GM18907 (cell line): ENCODE measurements around the gene SOX30.
"Not testable (repeated sequence)": the region's sequence is repeated elsewhere in the genome, so short reads cannot be mapped to it uniquely, and the experiment has no call there.

ENCODE experiments used
- ATAC-seq: cut with Tn5 transposase; IDR thresholded peaks from one replicate; pipeline ENCODE4 v1.9.1; 2021; ENCODE audit warnings: mild to moderate bottlenecking, moderate library complexity; ENCODE audit not compliant: unreplicated experiment

Gene SOX30

DNA sequence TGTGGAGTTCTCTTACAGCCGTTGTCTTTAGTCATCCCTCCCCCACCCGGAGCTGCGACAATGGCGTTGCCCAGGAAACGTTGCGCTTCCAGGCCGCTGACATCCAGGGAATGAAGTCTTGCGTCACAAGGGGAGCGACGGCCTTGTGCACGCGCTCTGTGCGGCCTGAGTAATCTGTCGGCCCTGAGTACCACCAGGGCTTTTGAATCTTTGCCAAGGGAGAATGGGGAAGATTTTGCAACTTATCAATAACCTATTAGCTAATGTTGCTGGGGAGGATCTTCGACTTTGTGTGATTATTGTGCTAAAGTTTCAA is at the start of gene SOX30:
Gene SOX30 (minus strand): TSS at position 62 of the 316 bp plus-strand sequence. CDS start 360 bp downstream, outside the sequence.
- ATAC-seq: no peak

DNA sequence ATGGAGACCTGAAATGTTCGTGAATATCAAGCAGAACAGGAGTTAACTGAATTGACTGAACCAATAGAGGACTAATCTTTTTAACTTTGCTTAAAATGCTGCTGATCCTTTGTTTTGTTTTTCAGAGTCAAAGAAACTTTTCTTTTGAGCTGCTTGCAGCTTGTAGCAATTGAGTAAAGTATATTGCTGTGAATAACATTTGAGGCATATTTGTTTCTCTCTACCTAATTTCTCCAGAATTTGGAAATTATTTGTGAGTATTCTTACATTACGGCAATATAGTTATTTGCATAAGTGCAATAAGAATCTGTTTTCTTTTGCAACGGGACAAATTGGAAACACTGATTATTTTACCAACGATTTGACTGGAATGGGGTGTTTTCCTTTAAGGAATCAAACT is 46.4 kb upstream of the SOX30 start:
- not testable (repeated sequence) for ATAC-seq

DNA sequence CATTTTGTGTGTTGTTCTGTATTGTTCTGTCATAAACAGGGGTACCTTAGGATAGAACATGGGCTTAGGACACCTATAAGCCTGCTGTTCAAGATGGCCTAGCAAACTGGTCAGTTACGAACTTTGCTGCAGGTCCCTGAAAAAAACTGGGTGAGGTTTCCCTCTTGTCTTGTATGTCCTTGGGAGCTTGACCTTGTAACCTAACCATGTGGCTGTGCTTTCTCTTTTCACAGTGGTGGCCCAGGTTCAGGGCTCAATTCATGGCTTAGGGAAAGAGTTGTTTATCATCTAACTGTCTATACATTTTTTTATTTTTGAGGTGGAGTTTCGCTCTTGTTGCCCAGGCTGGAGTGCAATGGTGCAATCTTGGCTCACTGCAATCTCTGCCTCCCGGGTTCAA is 43.9 kb upstream of the SOX30 start:
- ATAC-seq: not testable (repeated sequence)

DNA sequence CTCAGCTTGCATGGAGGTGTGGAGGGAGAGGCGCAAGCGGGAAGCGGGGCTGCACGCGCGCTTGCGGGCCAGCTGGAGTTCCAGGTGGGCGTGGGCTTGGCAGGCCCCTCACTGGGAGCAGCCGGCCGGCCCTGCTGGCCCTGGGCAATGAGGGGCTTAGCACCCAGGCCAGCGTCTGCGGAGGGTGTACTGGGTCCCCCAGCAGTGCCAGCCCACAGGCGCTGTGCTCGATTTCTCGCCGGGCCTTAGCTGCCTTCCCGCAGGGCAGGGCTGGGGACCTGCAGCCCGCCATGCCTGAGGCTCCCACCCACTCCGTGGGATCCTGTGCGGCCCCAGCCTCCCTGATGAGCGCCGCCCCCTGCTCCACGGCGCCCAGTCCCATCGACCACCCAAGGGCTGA is 41.6 kb upstream of the SOX30 start:
- not testable (repeated sequence) for ATAC-seq

DNA sequence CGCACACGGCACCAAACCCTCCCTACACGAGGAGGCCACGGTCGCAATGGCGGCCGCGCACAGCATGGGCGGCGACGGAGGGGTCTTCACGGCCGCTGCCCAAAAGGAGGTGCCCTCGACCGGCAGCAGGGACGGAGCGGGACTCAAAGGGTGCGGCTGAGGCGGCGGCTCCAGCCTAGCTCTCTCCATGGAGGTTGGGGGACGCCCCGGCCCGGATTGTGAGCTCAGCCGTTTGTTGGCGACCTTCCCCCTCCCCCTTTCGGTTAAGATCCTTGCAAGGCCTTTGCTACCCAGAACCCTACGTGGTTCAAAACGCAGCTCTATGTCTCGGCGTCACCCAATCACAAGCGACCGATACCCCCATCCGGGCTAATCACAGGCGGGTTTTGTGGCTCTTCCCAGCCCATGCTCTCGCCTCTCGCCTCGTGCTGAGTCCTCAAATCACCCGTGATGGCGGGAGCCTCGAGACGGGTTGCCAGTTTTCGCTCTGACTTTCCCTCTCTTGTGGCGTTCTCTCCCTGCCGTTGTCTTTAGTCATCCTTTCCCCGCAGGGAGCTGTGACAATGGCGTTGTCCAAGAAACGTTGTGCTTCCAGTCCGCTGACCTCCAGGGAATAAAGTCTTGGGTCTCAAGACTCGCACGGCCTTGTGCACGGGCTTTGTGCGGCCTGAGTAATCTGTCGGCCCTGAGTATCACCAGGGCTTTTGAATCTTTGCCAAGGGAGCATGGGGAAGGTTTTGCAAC is 38.6 kb upstream of the SOX30 start:
- ATAC-seq: no peak

DNA sequence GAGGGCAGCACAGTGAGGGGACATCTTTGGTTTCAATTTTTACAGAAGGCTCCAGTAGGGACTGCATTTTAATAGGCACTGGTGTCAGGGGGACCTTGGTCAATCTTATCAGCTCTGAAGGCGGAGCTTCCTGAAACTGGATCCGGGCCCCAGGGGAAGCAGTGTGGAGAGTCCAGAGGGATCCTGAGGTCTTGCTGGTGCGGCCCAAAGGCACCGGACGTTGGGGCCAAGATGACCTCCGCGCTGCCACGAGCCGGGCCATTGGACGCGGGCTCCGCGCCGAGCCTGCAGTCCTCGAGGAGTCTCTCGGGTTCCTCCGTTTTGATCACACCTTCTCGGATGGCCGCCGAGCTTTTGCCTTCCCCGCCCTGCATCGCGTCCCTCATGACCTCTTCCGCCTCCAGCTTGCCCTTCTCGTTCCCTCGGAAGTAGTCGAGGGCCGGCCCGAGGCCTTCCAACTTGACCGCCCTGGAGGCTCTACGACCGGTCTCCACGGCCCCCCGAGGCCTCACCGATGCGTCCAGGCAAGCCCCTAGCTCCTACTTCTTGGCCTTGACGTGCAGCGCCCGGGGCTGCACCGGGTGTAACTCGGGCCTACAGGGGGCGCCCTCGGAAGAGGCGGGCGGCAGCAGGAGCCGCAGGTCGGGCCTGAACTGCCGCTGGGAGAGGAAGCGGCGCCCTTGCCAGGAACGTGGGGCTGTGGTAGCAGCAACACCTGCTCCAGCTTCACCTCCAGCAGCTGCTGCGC is 37.9 kb upstream of the SOX30 start:
- ATAC-seq: no peak

DNA sequence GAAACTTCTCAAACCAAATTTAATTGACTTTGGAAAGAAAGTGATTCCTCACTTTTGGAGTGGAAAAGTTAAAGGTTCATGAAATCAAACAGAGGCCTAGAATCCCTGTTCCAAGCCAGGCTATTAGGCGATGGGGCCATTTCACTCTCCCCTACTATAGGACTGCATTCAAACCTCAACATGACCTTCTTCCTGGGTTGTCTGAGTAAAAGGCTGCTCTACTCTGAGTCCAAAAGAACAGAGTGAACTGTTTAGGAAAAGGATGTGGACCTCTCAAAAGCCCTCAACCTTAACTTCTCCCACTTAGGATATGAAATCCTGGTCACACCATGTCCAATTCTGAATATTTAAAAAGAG is 34.9 kb upstream of the SOX30 start:
- ATAC-seq: no peak

DNA sequence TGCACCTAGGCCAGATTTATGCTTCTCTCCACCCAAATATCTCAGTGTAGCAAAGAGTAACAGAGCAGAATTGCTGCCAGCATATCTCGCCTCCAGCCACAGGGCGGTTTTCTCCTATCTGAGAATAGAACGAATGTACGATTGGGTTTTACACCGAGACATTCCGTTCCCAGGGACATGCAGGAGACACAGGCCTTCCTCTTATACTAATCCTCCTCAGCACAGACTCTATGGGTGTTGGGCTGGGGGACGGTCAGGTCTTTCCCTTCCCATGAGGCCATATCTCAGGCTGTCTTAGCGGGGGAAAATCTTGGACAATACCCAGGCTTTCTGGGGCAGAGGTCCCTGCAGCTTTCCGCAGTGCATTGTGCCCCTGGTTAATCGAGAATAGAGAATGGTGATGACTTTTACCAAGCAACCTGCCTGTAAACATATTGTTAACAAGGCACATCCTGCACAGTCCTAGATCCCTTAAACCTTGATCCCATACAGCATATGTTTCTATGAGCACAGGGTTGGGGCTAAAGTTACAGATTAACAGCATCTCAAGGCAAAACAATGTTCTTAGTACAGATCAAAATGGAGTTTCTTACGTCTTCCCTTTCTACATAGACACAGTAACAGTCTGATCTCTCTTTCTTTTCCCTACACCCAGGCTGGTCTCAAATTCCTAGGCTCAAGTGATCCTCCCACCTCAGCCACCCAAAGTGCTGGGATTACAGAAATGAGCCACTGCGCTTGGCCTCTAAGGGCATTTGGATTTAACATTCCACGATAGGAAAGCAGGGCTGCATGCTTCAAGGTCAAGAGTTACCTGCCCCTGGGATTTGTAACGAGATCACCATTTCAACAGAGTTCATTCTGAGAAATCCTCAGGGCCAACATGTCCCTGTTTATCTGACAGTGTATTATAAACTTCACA is 34.3 kb upstream of the SOX30 start:
- not testable (repeated sequence) for ATAC-seq

DNA sequence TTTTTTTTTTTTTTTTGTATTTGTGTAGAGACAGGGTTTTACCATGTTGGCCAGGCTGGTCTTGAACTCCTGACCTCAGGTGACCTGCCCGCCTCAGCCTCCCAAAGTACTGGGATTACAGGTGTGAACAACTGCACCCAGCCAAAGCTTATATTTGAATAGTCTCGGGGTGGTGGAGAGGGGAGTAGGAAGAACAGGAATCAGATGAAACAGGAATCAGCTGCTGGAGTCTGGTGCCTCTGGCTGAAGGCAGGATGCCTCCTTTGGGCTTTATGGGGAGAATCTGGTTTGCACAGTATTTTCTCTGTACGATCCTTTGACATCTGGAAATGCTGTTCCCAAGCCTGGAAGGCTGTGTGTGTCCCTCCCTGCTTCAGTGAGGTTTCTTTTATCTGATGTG is 30.0 kb upstream of the SOX30 start:
- ATAC-seq: no peak

DNA sequence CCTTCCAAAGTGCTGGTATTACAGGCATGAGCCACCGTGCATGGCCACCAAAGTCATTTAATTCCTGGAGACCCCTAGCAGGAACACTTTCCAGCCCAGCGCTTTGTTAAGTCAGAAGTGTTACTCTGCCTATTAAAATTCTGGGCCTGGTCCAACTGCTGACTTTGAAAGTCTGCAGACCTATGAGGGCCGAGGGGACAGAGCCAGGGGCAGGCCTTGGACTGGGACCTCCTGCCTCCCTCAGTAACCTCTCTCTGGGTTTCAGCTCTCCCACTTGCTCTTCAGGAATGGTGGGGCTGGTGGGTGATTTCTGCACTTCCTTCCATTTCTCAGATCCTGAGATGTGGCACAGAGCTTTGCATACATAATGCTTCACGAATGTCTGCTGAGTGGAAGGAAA is 28.8 kb upstream of the SOX30 start:
- ATAC-seq: no peak

DNA sequence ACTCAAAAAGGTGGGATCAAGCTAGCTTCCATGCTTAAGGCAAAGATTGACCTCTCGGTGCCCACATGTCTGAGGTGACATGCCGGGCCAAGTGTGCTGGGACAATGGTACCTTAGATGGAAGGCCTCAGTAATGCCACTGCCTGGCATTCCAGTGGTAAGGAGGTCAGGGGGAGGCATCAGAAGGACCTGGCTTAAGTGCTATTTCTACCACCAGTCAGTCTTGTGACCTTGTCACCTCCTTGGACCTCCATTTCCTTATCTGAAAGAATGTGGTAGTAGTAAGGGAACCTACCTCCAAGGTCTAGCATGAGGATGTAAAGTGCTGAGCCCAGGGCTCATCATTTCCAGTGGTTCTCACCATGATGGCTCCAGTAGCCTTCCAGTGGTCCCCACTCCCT is 28.0 kb upstream of the SOX30 start:
- no peak for ATAC-seq

DNA sequence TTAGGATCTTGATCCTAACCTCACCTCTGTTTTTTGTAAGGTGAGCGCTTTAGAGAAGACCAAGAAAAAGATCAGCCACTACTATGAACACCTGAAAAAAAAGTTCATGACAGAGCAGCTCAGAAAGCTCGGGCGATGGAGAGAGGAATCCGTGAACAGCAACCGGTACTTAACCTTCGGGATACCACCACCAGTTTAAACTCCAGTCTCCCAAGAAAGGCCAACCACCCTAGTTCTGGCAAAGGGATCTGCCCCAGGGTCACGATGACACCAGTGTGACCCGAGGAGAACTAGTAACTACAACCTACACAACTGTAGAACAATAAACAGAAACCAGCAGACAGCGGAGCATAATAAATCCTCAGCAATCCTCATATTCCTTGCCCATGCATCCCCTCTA is 27.6 kb upstream of the SOX30 start:
- no peak for ATAC-seq

DNA sequence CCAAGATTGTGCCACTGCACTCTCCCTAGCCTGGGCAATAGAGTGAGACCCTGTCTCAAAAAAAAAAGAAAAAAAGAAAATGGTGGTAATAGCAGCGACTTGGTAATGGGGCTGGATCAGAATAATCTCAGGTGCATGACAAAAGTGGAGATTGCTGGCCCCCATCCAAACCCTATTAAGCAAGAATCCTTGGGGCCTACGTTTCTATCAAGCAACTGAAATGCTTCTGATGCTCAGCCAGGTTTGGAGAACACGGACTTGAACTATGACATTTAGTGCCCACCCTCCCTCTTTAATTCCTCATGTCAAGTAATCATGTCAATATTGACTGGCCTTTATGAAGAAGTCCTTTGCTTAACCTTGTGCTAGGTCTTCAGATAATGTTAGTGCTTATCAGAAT is 25.7 kb upstream of the SOX30 start:
- ATAC-seq: no peak

DNA sequence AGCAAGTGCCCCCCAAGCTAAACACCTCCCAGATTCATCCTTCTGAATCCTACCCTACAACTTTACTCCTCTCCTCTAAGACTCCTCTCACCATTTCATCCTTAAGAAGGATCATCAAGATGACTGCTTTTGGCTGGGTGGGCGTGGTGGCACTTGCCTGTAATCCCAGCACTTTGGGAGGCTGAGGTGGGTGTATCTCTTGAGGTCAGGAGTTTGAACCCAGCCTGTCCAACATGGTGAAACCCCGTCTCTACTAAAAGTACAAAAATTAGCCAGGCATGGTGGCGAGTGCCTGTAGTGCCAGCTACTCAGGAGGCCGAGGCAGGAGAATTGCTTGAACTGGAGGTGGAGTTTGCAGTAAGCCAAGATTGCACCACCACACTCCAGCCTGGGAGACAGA is 22.1 kb upstream of the SOX30 start:
- not testable (repeated sequence) for ATAC-seq

DNA sequence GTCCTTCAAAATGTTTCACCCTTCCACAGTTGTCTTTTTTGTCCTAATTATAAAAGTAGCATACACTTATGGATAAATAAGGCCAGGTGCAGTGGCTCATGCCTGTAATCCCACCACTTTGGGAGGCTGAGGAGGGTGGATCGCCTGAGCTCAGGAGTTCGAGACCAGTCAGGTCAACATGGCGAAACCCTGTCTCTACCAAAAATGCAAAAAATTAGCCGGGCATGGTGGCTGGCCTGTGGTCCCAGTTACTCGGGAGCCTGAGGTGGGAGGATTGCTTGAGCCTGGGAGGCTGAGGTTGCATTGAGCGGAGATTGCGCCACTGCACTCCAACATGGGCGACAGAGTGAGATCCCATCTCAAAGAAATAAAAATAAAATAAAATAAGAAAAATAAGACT is 20.7 kb upstream of the SOX30 start:
- ATAC-seq: no peak

DNA sequence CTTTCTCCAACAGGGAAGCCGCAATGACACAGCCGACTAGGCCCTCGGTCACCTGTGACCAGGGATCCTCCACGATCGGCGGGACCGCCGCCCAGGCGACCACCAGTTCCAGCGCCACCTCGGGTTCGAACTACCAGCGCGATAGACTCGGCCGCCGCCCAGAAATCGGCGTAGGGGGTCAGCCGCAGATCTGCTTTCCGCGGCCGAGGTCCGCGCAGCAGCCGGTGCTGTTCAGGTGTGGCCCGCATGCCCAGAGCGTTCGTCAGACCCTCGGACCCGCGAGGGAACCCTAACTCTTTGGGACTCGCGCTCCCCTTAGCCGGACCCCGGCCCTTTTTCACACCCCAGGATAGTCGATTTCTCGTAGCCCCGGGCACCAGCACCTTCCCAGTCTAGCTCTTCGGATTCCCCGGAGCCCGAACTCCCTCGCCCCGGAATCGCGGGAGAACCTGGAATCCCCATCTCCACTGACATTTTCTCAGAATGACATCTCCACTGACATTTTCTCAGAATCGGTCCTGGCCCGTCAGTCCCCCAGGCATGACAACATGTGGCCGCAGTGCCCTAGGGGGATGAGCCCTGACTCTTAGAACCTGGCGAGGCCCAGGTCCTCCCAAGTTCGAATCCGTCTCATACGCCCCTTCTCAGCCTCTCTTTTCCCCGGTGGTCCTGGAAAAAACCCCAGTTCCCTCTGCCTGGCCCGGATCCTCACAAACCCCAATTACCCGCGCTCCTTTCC is 19.5 kb upstream of the SOX30 start:
- no peak for ATAC-seq

DNA sequence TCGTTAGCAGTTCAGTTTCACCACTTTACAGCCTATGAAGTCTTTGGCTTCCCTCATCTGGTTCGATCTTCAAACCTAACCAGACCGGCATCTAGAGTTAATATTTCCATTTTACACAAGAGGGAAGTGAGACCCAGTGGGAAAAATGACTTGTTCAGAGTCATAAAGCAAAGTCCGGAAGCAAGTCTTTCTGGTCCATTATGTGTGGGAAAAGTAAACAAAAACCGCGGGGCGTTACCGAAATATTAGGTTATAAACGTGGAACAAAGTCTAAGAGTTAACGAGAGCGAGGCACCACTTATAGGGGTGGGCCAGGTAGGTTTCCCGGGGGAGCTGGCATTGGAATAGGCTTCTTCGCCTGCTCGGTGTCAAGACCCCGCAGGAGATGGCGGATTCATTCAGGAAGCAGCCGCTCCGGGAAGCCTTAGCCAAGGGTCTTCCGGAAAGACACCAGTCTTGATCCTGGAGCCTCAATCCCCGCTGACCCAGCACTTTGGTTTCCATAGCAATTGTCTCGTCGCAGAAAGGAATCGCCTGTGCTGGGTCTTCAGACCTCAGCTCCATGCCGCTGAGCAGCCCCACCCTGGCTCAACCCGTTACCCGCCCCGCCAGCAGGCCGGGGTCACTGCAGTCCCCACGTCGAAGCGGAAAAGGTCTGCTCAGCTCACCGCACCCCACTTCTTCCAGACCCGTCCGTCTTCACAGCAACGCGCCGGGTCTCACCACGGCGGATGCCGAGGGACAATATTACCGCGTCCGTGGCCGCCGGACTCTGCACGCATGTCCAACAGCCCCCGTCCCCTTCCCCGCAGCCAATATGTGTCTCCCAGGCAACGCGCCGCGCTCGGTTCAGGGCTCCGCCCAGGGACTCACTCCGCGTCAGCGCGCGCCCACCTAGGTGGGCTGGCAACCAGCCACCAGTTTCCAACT is 18.7 kb upstream of the SOX30 start, which contains the start of gene C5orf52:
Gene C5orf52 (plus strand): TSS at position 872 of the 930 bp plus-strand sequence. CDS start 82 bp downstream, outside the sequence.
- ATAC-seq: no peak

DNA sequence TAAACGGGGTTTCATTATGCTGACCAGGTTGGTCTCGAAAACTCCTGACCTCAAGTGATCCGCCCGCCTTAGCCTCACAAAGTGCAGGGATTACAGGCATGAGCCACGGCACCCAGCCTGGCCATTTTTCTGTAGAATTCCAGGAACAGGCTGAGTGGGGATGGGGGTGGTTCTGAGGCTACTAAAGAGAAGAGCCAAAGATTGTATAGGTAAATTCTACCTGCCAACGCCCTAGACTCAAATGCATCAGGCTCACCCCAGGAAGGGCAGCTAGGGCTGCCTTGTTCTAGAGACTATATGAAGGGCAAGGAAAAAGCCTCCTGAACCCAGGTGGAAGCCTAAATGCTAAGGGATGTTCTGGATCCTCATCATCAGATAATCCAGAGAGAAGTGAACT is 17.5 kb upstream of the SOX30 start:
- no peak for ATAC-seq

DNA sequence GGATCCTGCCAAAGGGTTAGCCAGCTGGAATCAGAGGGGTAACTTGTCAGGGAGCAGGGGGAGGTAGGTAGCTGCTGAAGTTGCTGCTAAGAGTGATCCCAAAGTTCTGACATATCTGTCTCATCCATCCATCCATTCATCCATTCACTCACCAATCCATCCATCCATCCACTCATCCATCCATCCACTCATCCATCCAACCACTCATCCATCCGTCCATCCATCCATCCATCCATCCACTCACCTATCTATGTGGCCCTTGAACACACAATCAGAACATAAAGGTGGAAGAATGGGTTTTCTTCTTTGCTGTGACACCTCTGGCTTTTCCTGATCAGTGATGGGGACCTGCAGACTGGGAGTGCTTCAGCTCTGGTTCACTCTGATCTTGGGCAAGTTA is 16.1 kb upstream of the SOX30 start:
- no peak for ATAC-seq
